IPS-15b (cell line): Measurements from ENCODE around the gene ELFN1.

Source experiments
- H3K27me3 ChIP-seq: one replicate; pipeline ENCODE4 v1.6.1; 2013; ENCODE audit warnings: low read length; ENCODE audit not compliant: control insufficient read depth, insufficient read depth
- H3K36me3 ChIP-seq: one replicate; pipeline ENCODE4 v1.6.1; 2013; ENCODE audit warnings: low read length; ENCODE audit not compliant: control insufficient read depth, insufficient read depth
- H3K4me1 ChIP-seq: one replicate; pipeline ENCODE4 v1.6.1; 2013; ENCODE audit warnings: mild to moderate bottlenecking, low read length; ENCODE audit not compliant: control insufficient read depth, insufficient read depth
- H3K4me3 ChIP-seq: one replicate; pipeline ENCODE4 v1.5.1; 2013; ENCODE audit warnings: low read depth, low read length
- H3K9ac ChIP-seq: one replicate; pipeline ENCODE4 v1.6.1; 2013; ENCODE audit warnings: low read depth, mild to moderate bottlenecking, low read length
- H3K9me3 ChIP-seq: one replicate; pipeline ENCODE4 v1.6.1; 2013; ENCODE audit warnings: mild to moderate bottlenecking, low read length; ENCODE audit not compliant: control insufficient read depth, insufficient read depth

The ELFN1 gene

DNA sequence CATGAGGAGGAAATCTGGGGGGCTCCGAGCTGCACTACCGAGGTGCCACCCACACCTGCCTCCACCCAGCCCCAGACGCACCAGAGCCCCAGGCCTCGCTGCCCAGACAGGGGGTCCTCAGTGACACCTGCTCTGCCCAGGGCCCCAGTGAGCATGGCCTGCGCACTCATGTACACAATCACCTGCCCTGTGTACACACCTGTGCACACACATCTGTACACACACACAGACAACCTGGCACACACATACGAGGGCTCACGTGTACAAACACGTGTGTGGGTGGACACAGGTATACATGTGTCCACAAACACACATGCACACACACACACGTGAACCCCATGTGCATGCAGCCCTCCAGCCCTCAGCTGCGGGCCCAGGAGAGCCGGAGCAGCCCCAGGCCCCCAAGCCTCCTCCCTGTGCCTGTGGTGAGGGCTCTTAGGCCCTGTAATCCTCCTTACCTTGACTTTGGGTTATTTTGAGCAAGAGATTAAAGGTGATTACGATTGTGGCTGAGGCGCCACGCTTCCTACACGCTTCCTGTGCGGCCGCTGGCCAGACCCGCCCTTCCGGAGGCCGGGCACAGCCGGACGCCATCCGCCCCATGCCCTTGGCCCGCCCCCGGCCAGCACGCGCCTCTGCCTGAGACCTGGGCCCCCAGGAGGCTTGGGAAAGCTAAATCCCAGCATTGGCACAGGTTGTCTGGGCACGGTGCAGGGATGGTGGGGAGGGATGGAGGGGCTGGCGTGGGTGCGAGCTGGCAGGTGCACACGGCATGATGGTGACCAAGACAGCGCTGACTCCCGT is 71.9 kb downstream of the ELFN1 start:
- Histone ChIP-seq H3K4me1 (no peaks in the 10 kb centered on the region), H3K9ac (no peak overlapping the region)

DNA sequence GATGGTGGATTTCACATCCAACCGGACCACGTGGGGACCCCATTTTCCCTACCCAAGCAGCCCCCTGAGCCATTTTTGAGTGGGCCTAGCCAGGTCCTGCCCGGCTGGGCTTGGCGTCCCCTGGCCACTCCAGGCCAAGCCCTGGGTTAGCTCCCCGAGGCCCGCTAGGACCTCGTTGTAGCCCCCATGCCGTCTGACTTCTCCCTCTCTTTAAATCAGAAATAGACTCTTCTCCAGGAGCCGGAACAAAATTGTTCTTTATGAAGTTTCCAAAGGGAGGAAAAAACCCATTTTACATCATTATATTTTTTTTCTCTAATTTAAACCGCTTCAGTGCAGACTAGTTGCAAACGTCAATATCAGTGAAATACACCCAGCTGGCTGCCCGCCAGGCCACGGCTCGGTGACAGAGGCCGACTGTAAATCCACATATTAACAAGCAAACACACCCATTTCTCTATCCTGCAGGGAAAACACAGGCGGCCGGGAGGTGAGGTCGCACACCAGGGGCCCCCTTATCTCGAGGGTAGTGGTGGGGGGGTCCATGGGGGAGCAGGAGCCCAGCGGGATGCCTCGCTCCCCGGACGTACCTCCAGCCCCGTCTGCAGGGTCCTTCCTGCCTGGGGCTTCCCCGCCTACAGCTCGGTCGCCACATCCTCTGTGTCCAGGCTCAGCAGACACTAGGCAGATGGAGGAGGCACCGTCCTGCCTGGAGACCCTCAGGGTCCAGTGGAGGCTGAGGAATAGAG is 72.7 kb downstream of the ELFN1 start:
- no peaks in the 10 kb centered on the region for H3K9me3 ChIP-seq
- H3K27me3 ChIP-seq = no peaks in the 10 kb centered on the region
- peaks cover 5% of the 10 kb centered on the region for H3K36me3 ChIP-seq
- H3K4me3 ChIP-seq = no peak overlapping the region
- no peak overlapping the region for H3K9ac ChIP-seq
- no peaks in the 10 kb centered on the region for H3K4me1 ChIP-seq

More for the DNA sequence above, 71.9 kb downstream of the ELFN1 start:
- H3K27me3 ChIP-seq = no peaks in the 10 kb centered on the region
- H3K9me3 ChIP-seq = no peaks in the 10 kb centered on the region
- H3K36me3 ChIP-seq = peaks cover 5% of the 10 kb centered on the region
- H3K4me3 ChIP-seq = no peak overlapping the region

DNA sequence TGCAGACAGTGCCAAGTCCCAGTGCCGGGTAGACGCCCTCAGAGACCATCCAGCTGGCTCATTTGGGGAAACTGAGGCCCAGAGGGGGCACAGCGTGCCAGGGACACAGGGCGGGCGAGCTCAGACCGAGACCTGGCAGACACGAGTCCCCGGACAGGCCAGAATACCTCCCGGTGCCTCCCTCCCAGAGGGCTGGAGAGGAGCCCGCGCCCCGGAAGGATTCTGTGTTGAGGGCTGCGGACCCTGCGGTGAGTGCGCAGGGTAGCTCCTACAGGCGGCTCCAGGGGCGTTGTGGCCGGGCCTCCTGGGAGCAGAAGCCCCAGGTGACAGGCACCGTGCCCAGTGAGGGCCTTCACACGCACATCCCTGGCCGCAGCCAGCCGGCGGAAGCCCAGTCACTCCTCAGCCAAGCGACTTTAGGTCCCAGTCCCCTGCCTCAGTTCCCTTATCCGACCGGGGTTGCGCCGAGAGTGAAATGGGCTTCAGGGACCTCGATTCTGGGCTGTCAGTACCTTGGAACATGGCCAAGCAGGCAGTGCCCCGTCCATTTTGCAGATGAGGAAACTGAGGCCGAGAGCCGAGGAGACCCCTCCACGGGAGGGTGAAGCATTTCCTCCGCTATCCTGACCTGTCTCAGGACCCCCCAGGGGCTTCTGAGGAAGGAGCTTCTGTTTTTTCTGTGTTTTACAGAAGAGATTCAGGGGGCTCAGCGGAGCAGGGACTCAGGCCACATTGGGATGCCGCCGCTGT is 73.6 kb downstream of the ELFN1 start:
- no peaks in the 10 kb centered on the region for H3K27me3 ChIP-seq
- peaks cover 5% of the 10 kb centered on the region for H3K36me3 ChIP-seq
- H3K9me3 ChIP-seq = no peaks in the 10 kb centered on the region
- H3K9ac ChIP-seq = no peak overlapping the region
- H3K4me1 ChIP-seq = no peaks in the 10 kb centered on the region
- H3K4me3 ChIP-seq = no peak overlapping the region

DNA sequence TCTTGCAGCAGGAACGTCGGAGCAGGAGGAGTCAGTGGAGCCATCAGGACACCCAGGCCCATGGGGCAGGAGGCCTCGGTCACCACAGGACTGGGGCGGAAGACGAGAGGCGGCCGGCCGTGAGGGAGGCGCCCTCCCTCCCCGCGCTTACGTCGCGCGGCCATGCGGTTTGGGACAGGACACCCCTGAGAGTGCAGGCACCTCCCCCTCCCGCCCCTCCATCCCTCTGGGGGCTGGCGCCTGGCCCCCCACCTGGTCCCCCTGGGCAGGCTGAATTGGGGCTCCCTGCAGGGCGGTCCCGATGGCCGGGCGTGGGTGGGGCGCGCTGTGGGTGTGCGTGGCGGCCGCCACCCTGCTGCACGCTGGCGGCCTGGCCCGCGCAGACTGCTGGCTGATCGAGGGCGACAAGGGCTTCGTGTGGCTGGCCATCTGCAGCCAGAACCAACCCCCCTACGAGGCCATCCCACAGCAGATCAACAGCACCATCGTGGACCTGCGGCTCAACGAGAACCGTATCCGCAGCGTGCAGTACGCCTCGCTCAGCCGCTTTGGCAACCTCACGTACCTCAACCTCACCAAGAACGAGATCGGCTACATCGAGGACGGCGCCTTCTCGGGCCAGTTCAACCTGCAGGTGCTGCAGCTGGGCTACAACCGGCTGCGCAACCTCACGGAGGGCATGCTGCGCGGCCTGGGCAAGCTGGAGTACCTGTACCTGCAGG is 74.4 kb downstream of the ELFN1 start:
- Histone ChIP-seq H3K9me3 (no peaks in the 10 kb centered on the region), H3K4me3 (no peak overlapping the region), H3K27me3 (no peaks in the 10 kb centered on the region), H3K9ac (no peak overlapping the region), H3K4me1 (no peaks in the 10 kb centered on the region), H3K36me3 (peaks cover 5% of the 10 kb centered on the region)

DNA sequence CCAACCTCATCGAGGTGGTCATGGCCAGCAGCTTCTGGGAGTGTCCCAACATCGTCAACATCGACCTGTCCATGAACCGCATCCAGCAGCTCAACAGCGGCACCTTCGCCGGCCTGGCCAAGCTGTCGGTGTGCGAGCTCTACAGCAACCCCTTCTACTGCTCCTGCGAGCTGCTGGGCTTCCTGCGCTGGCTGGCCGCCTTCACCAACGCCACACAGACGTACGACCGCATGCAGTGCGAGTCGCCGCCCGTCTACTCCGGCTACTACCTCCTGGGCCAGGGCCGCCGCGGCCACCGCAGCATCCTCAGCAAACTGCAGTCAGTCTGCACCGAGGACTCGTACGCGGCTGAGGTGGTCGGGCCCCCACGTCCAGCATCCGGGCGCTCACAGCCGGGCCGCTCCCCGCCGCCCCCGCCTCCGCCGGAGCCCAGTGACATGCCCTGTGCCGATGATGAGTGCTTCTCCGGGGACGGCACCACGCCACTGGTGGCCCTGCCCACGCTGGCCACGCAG is 75.0 kb downstream of the ELFN1 start:
- H3K4me3 ChIP-seq = no peak overlapping the region
- no peak overlapping the region for H3K9ac ChIP-seq
- H3K36me3 ChIP-seq = peaks cover 5% of the 10 kb centered on the region
- H3K9me3 ChIP-seq = no peaks in the 10 kb centered on the region
- H3K4me1 ChIP-seq = no peaks in the 10 kb centered on the region
- no peaks in the 10 kb centered on the region for H3K27me3 ChIP-seq

DNA sequence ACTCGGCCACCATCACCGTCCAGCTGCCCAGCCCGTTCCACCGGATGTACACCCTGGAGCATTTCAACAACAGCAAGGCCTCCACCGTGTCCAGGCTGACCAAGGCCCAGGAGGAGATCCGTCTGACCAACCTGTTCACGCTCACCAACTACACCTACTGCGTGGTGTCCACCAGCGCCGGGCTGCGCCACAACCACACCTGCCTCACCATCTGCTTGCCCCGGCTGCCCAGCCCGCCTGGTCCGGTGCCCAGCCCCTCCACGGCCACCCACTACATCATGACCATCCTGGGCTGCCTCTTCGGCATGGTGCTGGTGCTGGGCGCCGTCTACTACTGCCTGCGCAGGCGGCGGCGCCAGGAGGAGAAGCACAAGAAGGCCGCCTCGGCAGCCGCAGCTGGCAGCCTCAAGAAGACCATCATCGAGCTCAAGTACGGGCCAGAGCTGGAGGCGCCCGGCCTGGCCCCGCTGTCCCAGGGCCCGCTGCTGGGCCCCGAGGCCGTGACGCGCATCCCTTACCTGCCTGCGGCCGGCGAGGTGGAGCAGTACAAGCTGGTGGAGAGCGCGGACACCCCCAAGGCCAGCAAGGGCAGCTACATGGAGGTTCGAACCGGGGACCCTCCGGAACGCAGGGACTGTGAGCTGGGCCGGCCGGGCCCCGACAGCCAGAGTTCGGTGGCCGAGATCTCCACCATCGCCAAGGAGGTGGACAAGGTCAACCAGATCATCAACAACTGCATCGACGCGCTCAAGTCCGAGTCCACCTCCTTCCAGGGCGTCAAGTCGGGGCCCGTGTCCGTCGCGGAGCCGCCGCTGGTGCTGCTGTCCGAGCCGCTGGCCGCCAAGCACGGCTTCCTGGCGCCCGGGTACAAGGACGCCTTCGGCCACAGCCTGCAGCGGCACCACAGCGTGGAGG is 75.8 kb downstream of the ELFN1 start:
- no peaks in the 10 kb centered on the region for H3K9me3 ChIP-seq
- H3K36me3 ChIP-seq = peaks cover 5% of the 10 kb centered on the region
- H3K27me3 ChIP-seq = no peaks in the 10 kb centered on the region
- no peak overlapping the region for H3K4me3 ChIP-seq
- no peak overlapping the region for H3K9ac ChIP-seq
- H3K4me1 ChIP-seq = no peaks in the 10 kb centered on the region

DNA sequence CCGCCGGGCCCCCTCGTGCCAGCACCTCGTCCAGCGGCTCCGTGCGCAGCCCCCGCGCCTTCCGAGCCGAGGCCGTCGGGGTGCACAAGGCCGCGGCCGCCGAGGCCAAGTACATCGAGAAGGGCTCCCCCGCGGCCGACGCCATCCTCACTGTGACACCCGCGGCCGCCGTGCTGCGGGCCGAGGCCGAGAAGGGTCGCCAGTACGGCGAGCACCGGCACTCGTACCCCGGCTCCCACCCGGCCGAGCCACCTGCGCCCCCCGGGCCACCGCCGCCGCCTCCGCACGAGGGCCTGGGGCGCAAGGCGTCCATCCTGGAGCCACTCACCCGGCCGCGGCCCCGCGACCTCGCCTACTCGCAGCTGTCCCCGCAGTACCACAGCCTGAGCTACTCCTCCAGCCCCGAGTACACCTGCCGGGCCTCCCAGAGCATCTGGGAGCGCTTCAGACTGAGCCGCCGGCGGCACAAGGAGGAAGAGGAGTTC is 76.5 kb downstream of the ELFN1 start:
- H3K27me3 ChIP-seq = no peaks in the 10 kb centered on the region
- no peaks in the 10 kb centered on the region for H3K4me1 ChIP-seq
- H3K4me3 ChIP-seq = no peak overlapping the region
- no peak overlapping the region for H3K9ac ChIP-seq
- no peaks in the 10 kb centered on the region for H3K9me3 ChIP-seq
- H3K36me3 ChIP-seq = peaks cover 5% of the 10 kb centered on the region

DNA sequence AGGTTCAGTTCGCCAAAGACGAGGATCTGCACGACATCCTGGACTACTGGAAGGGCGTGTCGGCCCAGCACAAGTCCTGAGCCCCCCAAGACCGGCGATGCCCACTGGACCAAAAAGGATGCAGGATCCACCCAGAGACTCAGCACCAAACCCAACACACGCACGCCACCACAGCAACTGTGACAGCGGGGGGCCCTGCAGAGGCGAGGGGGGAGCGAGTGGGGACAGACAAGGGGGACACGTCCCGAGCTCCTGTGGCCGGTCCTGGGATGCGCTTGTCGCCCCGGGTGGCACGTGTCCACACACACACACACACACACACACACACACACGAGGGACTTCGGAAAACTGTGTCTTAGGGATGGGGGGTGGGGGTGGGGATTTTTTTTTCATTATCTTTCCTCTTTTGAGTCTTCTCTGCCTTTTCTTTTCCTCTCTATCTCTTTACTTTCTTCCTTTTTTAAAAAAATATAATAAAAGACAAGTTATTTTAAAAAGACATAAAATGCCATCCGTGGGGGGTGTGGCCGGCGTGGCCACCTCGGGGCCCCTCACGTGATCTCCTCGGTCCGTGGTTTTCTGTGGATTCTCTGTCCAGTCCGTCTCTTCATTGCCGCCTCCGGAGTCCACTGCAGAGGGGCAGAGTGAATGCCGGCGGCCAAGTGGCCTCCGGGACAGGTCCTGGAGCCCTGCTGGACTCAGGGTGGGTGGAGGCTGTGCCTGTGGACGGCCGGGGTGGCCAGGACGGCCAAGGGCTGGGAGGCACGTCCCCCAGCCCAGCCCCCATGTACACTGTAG is 77.1 kb downstream of the ELFN1 start:
- H3K9me3 ChIP-seq = no peaks in the 10 kb centered on the region
- H3K27me3 ChIP-seq = no peaks in the 10 kb centered on the region
- H3K4me1 ChIP-seq = no peaks in the 10 kb centered on the region
- H3K9ac ChIP-seq = no peak overlapping the region
- peaks cover 5% of the 10 kb centered on the region for H3K36me3 ChIP-seq
- no peak overlapping the region for H3K4me3 ChIP-seq

DNA sequence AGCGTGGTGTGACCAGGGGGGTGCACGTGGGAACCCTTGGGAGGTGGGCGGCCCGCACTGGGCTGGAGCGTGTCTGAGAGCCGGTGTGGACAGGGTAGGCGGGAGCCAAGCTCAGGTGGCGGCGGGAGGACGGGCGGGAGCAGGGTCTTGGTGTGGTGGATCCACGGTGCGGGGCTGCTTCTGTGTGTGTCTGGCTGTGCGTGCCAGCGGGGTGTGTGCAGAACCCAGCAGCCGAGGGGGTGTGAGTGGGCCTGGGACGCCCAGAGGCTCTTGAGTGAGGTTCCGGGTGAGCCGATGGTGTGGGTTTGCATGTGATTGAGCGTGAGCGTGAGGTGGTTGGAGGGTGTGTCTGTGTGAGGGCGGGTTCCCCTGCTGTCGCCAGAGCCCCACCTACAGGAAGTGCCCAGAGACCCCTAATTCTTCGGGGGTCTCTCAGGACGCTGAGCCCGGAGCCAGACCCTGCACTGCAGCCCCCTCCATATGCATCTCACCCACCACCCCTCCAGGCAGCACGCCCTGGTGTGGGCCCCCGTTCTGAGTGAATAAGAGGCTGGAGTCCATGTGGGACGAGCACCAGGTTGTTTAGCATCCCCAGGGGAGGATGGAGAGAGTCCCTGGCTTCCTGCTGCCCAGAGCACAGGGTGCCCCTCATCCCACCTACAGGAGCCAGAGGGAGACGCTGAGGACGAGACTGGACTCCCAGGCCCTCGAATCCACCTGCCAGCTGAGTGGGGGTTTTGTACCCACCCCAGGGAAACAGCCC is 78.2 kb downstream of the ELFN1 start:
- Histone ChIP-seq H3K9me3 (no peaks in the 10 kb centered on the region), H3K9ac (no peak overlapping the region), H3K4me1 (no peaks in the 10 kb centered on the region), H3K4me3 (no peak overlapping the region), H3K27me3 (no peaks in the 10 kb centered on the region), H3K36me3 (peaks cover 5% of the 10 kb centered on the region)
